Measurements from ENCODE around the gene SNAPC1.

GRCh38 chr14:61720741-61721140 is 41.5 kb upstream of the SNAPC1 start:
- TF ChIP-seq EZH2phosphoT487 (conservative IDR thresholded peaks at IDR 0.05; ENCODE audit: low read length) (no peak), CTCF (IDR thresholded peaks at IDR 0.05; ENCODE audit: insufficient read depth, low read length, poor library complexity, severe bottlenecking) (no peak)
